Kidney (tissue), 14 donors: ENCODE measurements around the gene HMGA1. TPM values are rescaled to one million over a fixed set of nuclear protein-coding genes. Genes with fewer than 3 reads are reported as not detected.

Experiments
- DNase-seq, 5 donors: peaks; one replicate each; pipeline ENCODE4 v3.0.0-alpha.2; 2013 to 2020
- FAIRE-seq: peaks from 2 replicates; lab custom pipeline; 2012; peaks lifted over from hg19 to GRCh38; lab: Jason Lieb, UNC
- H3K27ac ChIP-seq, 2 donors: one replicate each; pipeline ENCODE4 v1.7.0; 2013; ENCODE audit warnings: low read depth in 2 of 2, low read length in 2 of 2, inconsistent platforms in 1 of 2
- H3K27me3 ChIP-seq: one replicate; pipeline ENCODE4 v1.7.1; 2013; ENCODE audit warnings: low read length, inconsistent platforms; ENCODE audit not compliant: control insufficient read depth, insufficient read depth
- H3K36me3 ChIP-seq, 3 donors: one replicate each; pipeline versions ENCODE4 v1.7.0 to v1.7.1; 2013; ENCODE audit warnings: low read length in 3 of 3, control low read depth in 1 of 3, inconsistent platforms in 1 of 3; ENCODE audit not compliant: insufficient read depth in 3 of 3, control insufficient read depth in 2 of 3
- H3K4me1 ChIP-seq, 3 donors: one replicate each; pipeline versions ENCODE4 v1.7.0 to v1.7.1; 2013; ENCODE audit warnings: low read length in 3 of 3, inconsistent platforms in 1 of 3, low read depth in 1 of 3; ENCODE audit not compliant: control insufficient read depth in 2 of 3, insufficient read depth in 2 of 3
- H3K4me3 ChIP-seq, 3 donors: one replicate each; pipeline versions ENCODE4 v1.7.0 to v1.8.1; 2013; ENCODE audit warnings: low read length in 3 of 3, control low read depth in 1 of 3, inconsistent platforms in 1 of 3
- H3K9ac ChIP-seq, 3 donors: one replicate each; pipeline versions ENCODE4 v1.7.0 to v1.7.1; 2013; ENCODE audit warnings: low read length in 3 of 3, control low read depth in 1 of 3, inconsistent platforms in 1 of 3
- H3K9me3 ChIP-seq, 3 donors: one replicate each; pipeline versions ENCODE4 v1.7.0 to v1.7.1; 2013; ENCODE audit warnings: low read length in 3 of 3, control low read depth in 1 of 3, inconsistent platforms in 1 of 3; ENCODE audit not compliant: control insufficient read depth in 2 of 3, insufficient read depth in 1 of 3
- CTCF ChIP-seq: IDR thresholded peaks from 3 replicates; pipeline ENCODE4 v1.5.1; 2012; ENCODE audit warnings: mild to moderate bottlenecking, moderate library complexity, borderline replicate concordance; ENCODE audit not compliant: insufficient read depth; ENCODE audit errors: extremely low read depth
- intact Hi-C: fragments of 100-400 bp; cut with DNase I; formaldehyde crosslinking; loops from one replicate; pipeline ENCODE4 v1.11.1; 2022
- polyA plus RNA-seq: library from polyadenylated mRNA; stranded (reverse); fragments of 350-450 nt; fragmentation: Illumina TruSeq; extraction: RNeasy Lipid Tissue Mini Kit (QIAGEN cat#74804); gene quantifications from one replicate; pipeline ENCODE4 v1.2.3, GENCODE V29; 2014; ENCODE audit warnings: low read depth, low replicate concordance; ENCODE audit not compliant: insufficient read depth
- total RNA-seq: library from RNA; stranded (reverse); fragmentation: NEBNext Ultra II Directional; extraction: Animal tissue kit (Norgen Biotek cat#: 25700); gene quantifications from one replicate; pipeline ENCODE4 v1.2.1, GENCODE V29; 2021
- donor health status: control.
- donor health status: control.
- donor health status: control.
- donor health status: control.
- donor health status: control.
- donor health status: DM: yes; HTN: yes; CAD: no.
- donor health status: Normal renal cell carcinoma (clear cell type).

Gene HMGA1
- total and polyA plus RNA-seq, 2 donors from 2014 or later = 27.1 to 46.5 TPM

GRCh38 chr6:34223956-34224940, 12.4 kb upstream of the HMGA1 start:
- TF ChIP-seq CTCF = no peak
- FAIRE-seq (no peak), DNase-seq (peak; percentile 91 to 98 (median 94))
- intact Hi-C loops = no loop called here
- H3K27me3 ChIP-seq = no peaks in the 10 kb centered on the region
- no peaks in the 10 kb centered on the region for H3K9me3 ChIP-seq
- peak overlapping the region; percentile 62 to 77 (median 74) for H3K4me3 ChIP-seq
- peak overlapping the region; percentile 88 to 94 for H3K27ac ChIP-seq
- H3K4me1 ChIP-seq = peaks cover 0 to 7% (median 0%) of the 10 kb centered on the region in 3 donors
- no peaks in the 10 kb centered on the region for H3K36me3 ChIP-seq
- H3K9ac ChIP-seq = peak overlapping the region; percentile 49 to 93 (median 93)

GRCh38 chr6:34225551-34225950, 11.1 kb upstream of the HMGA1 start:
- intact Hi-C loops = no loop called here
- Histone ChIP-seq H3K36me3 (no peaks in the 10 kb centered on the region), H3K4me1 (peaks cover 0 to 7% (median 0%) of the 10 kb centered on the region in 3 donors), H3K27ac (no peak overlapping the region), H3K4me3 (no peak overlapping the region), H3K9me3 (no peaks in the 10 kb centered on the region), H3K27me3 (no peaks in the 10 kb centered on the region), H3K9ac (no peak overlapping the region)
- no peak for TF ChIP-seq CTCF
- FAIRE-seq (no peak), DNase-seq (no peak)

GRCh38 chr6:34226066-34226465, 10.6 kb upstream of the HMGA1 start:
- intact Hi-C loops = no loop called here
- H3K4me1 ChIP-seq = peaks cover 0 to 7% (median 0%) of the 10 kb centered on the region in 3 donors
- H3K27ac ChIP-seq = no peak overlapping the region
- H3K36me3 ChIP-seq = no peaks in the 10 kb centered on the region
- DNase-seq = peak in 1 of 5 donors; percentile 17
- no peak for FAIRE-seq
- TF ChIP-seq CTCF = no peak
- H3K27me3 ChIP-seq = no peaks in the 10 kb centered on the region
- H3K4me3 ChIP-seq = no peak overlapping the region
- no peaks in the 10 kb centered on the region for H3K9me3 ChIP-seq
- no peak overlapping the region for H3K9ac ChIP-seq
